ENCODE measurements around the gene ZSCAN12.
"Not testable (repeated sequence)": the region's sequence is repeated elsewhere in the genome, so short reads cannot be mapped to it uniquely, and the experiment has no call there.

Gene ZSCAN12

GRCh38 chr6:28399350-28400121, at the start of gene ZSCAN12:
Gene ZSCAN12 (minus strand): TSS chr6:28399747. CDS start chr6:28398405, 1,342 bp downstream.
- TF ChIP-seq, protein P1, sequence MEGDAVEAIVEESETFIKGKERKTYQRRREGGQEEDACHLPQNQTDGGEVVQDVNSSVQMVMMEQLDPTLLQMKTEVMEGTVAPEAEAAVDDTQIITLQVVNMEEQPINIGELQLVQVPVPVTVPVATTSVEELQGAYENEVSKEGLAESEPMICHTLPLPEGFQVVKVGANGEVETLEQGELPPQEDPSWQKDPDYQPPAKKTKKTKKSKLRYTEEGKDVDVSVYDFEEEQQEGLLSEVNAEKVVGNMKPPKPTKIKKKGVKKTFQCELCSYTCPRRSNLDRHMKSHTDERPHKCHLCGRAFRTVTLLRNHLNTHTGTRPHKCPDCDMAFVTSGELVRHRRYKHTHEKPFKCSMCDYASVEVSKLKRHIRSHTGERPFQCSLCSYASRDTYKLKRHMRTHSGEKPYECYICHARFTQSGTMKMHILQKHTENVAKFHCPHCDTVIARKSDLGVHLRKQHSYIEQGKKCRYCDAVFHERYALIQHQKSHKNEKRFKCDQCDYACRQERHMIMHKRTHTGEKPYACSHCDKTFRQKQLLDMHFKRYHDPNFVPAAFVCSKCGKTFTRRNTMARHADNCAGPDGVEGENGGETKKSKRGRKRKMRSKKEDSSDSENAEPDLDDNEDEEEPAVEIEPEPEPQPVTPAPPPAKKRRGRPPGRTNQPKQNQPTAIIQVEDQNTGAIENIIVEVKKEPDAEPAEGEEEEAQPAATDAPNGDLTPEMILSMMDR (conservative IDR thresholded peaks at IDR 0.05; ENCODE audit: low read depth), result peak; percentile 54
- CTCF ChIA-PET, result interaction anchor here (0.7 to 1.3 kb wide), 4 partner anchors 16 to 593 kb away, joined by 3 to 6 read pairs (median 4); no protein-coding TSS in a partner anchor
- POLR2A ChIA-PET (ENCODE audit: low non-redundant PET), result no interaction called here
- DNase-seq (ENCODE audit: low spot score), result peak; percentile 66
- peak within 1 kb of the TSS; percentile 80 for H3K27ac ChIP-seq

DNA sequence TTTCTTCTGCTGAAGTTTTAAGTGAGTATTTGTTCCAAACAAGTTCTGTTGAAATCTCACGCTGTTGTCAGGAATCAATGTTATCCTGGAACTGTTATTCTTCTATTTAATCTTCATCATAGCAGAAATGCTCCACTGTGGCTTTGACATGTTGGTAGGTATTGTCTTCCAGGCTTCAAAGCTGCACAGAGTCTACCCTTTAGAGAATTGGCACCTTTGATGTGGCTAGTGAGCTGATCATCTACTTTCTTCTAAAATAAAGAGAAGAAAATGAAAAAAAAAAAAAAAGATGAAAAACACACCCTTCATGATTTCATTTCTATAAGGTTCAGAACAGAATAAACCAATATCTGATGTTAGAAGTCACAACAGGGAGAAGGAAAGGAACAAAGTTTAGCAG, 49.5 kb upstream of the ZSCAN12 start:
- no peak for DNase-seq (ENCODE audit: low spot score)
- ChIA-PET CTCF (no interaction called here), POLR2A (ENCODE audit: low non-redundant PET) (no interaction called here)
- no peak overlapping the region for H3K27ac ChIP-seq
- TF ChIP-seq, protein P1 (conservative IDR thresholded peaks at IDR 0.05; ENCODE audit: low read depth), result no peak

GRCh38 chr6:28447512-28447906, 48.0 kb upstream of the ZSCAN12 start:
- H3K27ac ChIP-seq; POLR2A ChIA-PET (ENCODE audit: low non-redundant PET); DNase-seq (ENCODE audit: low spot score); CTCF ChIA-PET: not testable (repeated sequence)

- no peak overlapping the region for H3K27ac ChIP-seq
- POLR2A ChIA-PET (ENCODE audit: low non-redundant PET), result no interaction called here
Measured at GRCh38 chr6:28446818-28447511, 47.4 kb upstream of the ZSCAN12 start.

DNA sequence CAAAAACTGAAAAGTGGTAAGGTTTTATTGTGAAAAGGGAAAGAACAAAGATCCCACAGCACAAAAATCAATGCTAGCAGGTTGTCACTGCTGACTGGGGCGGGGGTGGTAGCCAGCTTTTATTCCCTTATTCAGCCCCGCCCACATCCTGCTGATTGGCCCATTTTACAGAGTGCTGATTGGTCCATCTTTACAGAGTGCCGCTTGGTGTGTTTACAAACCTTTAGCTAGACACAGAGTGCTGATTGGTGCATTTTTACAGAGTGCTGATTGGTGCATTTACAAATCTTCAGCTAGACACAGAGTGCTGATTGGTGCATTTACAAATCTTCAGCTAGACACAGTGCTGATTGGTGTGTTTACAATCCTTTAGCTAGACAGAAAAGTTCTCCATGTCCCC, 45.2 kb upstream of the ZSCAN12 start:
- CTCF ChIA-PET; DNase-seq (ENCODE audit: low spot score); H3K27ac ChIP-seq; POLR2A ChIA-PET (ENCODE audit: low non-redundant PET): not testable (repeated sequence)

More at GRCh38 chr6:28446818-28447511, 47.4 kb upstream of the ZSCAN12 start:
- DNase-seq (ENCODE audit: low spot score), result no peak
- CTCF ChIA-PET, result interaction anchor here (0.5 kb wide), 1 partner anchor 979 kb away, joined by 3 read pairs; no protein-coding TSS in a partner anchor
- TF ChIP-seq, protein P1 (conservative IDR thresholded peaks at IDR 0.05; ENCODE audit: low read depth), result no peak

- POLR2A ChIA-PET (ENCODE audit: low non-redundant PET), result no interaction called here
- peak; percentile 85 for DNase-seq (ENCODE audit: low spot score)
- CTCF ChIA-PET, result interaction anchor here (0.6 kb wide), 2 partner anchors 310 to 766 kb away, joined by 3 to 4 read pairs; no protein-coding TSS in a partner anchor
- peak within 1 kb of the TSS; percentile 62 for H3K27ac ChIP-seq
- TF ChIP-seq, protein P1 (conservative IDR thresholded peaks at IDR 0.05; ENCODE audit: low read depth), result no peak
Measured at GRCh38 chr6:28443112-28443773, 43.7 kb upstream of the ZSCAN12 start, which contains the start of gene ZSCAN23. Gene ZSCAN23 (minus strand): TSS chr6:28443491. CDS start chr6:28436266, 7,225 bp downstream.

DNA sequence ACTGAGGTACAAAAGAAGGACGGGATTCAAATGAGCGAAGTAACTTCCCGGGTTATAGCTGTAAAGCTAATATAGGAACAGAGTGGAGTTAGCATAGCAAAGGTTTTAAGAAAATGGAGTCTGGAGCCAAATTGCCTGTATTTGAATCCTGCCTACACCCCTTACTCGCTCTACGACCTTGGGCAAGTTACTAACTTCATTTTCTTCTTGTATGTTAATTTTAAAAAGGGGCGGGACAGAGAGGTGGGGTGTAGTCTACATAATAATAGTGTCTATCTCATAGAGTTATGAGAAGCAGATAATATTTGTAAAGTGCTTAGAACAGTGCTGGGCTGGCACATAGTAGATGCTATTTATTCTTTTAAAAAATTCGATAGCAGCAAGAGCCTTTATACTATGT, 43.0 kb upstream of the ZSCAN12 start:
- H3K27ac ChIP-seq, result no peak overlapping the region
- CTCF ChIA-PET, result interaction anchor here (0.6 to 1.2 kb wide), 3 partner anchors 100 to 765 kb away, joined by 3 to 4 read pairs (median 3); no protein-coding TSS in a partner anchor
- TF ChIP-seq, protein P1 (conservative IDR thresholded peaks at IDR 0.05; ENCODE audit: low read depth), result no peak
- POLR2A ChIA-PET (ENCODE audit: low non-redundant PET), result no interaction called here
- no peak for DNase-seq (ENCODE audit: low spot score)
